Measurements from ENCODE around the gene FARP1.

DNA sequence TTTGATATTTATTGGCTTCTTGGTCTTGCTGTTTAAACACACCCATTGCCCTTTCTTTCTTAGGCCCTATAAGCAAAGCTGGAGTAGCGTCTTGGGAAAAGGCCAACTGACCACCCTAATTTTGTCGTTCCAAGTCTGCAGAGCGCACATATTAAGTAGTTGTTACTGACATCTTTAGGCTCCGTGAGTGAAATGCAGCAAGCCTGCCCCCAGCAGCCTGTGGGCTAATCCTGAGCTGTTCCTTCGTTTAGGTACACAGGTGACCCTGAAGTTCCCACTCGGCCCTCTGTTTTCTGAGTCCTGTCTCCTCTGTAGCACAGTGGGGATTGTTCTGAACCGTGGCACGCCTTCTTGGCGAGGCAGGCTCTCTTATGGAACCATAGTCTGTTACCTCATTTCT is 263.5 kb downstream of the FARP1 start:
- TF ChIP-seq POLR2A (IDR thresholded peaks at IDR 0.05; ENCODE audit: control extremely low read depth in 1 of 2, low read depth in 2 of 2, low read length in 2 of 2): no peak
- TF ChIP-seq CEBPB (IDR thresholded peaks at IDR 0.05; ENCODE audit: low read depth, low read length): no peak
- TF ChIP-seq CREB1 (IDR thresholded peaks at IDR 0.05): no peak

Data from H1 (cell line).